HEK293T (cell line): Measurements from ENCODE around the gene RESF1.
A peak's percentile ranks its signal among the peaks of the same experiment; 100 is the strongest.

Experiments
- CTCF ChIA-PET: fragments of 350-600 bp; formaldehyde crosslinking; extraction: SDS; loops from one replicate; lab custom pipeline; 2021; ENCODE audit warnings: antibody characterized with exemption, inconsistent platforms; lab: Yijun Ruan, JAX
- POLR2A ChIA-PET: fragments of 350-600 bp; formaldehyde crosslinking; extraction: SDS; loops from one replicate; lab custom pipeline; 2020; ENCODE audit warnings: antibody characterized with exemption, inconsistent platforms; lab: Yijun Ruan, JAX
- DNase-seq: peaks from one replicate; pipeline ENCODE4 v3.0.0; 2012; ENCODE audit warnings: mixed read lengths; ENCODE audit errors: extremely low spot score
- ARNT ChIP-seq: fragments of 450-650 bp; IDR thresholded peaks from 2 replicates; pipeline ENCODE4 v1.6.1; 2017; ENCODE audit warnings: mild to moderate bottlenecking
- BHLHE40 ChIP-seq: fragments of 450-650 bp; IDR thresholded peaks from 2 replicates; pipeline ENCODE4 v1.6.1; 2016; ENCODE audit warnings: mild to moderate bottlenecking, moderate library complexity, borderline replicate concordance
- CTBP1 ChIP-seq: fragments of 450-650 bp; IDR thresholded peaks from 2 replicates; pipeline ENCODE4 v1.6.1; 2016; ENCODE audit warnings: borderline replicate concordance
- ELF4 ChIP-seq: fragments of 450-650 bp; IDR thresholded peaks from 2 replicates; pipeline ENCODE4 v1.6.1; 2017; ENCODE audit warnings: antibody characterized with exemption
- FOXA1 ChIP-seq: fragments of 450-650 bp; IDR thresholded peaks from 2 replicates; pipeline ENCODE4 v1.6.1; 2016; ENCODE audit warnings: mild to moderate bottlenecking
- FOXK2 ChIP-seq: fragments of 450-650 bp; IDR thresholded peaks from 2 replicates; pipeline ENCODE4 v1.6.1; 2016; ENCODE audit warnings: mild to moderate bottlenecking
- FOXM1 ChIP-seq: fragments of 450-650 bp; IDR thresholded peaks from 2 replicates; pipeline ENCODE4 v1.6.1; 2017; ENCODE audit warnings: mild to moderate bottlenecking, borderline replicate concordance
- HDGF ChIP-seq: fragments of 450-650 bp; IDR thresholded peaks from 2 replicates; pipeline ENCODE4 v1.6.1; 2017; ENCODE audit warnings: antibody characterized with exemption, borderline replicate concordance
- L3MBTL2 ChIP-seq: fragments of 450-650 bp; conservative IDR thresholded peaks from 2 replicates; pipeline ENCODE4 v1.6.1; 2016; ENCODE audit warnings: mild to moderate bottlenecking
- LEF1 ChIP-seq: fragments of 450-650 bp; IDR thresholded peaks from 2 replicates; pipeline ENCODE4 v1.6.1; 2017; ENCODE audit warnings: mild to moderate bottlenecking, borderline replicate concordance
- NFRKB ChIP-seq: fragments of 450-650 bp; IDR thresholded peaks from 2 replicates; pipeline ENCODE4 v1.6.1; 2016; ENCODE audit warnings: mild to moderate bottlenecking, moderate library complexity
- SP1 ChIP-seq: fragments of 450-650 bp; IDR thresholded peaks from 2 replicates; pipeline ENCODE4 v1.6.1; 2017
- SUZ12 ChIP-seq: fragments of 450-650 bp; IDR thresholded peaks from 2 replicates; pipeline ENCODE4 v1.6.1; 2016; ENCODE audit warnings: mild to moderate bottlenecking
- TARDBP ChIP-seq: fragments of 450-650 bp; IDR thresholded peaks from 2 replicates; pipeline ENCODE4 v1.6.1; 2016
- ZNF384 ChIP-seq: fragments of 450-650 bp; IDR thresholded peaks from 2 replicates; pipeline ENCODE4 v1.6.1; 2016
- TF ChIP-seq, protein P1 (sequence below): fragments of 450-650 bp; IDR thresholded peaks from 2 replicates; pipeline ENCODE4 v1.6.1; 2016

The RESF1 gene, protein sequence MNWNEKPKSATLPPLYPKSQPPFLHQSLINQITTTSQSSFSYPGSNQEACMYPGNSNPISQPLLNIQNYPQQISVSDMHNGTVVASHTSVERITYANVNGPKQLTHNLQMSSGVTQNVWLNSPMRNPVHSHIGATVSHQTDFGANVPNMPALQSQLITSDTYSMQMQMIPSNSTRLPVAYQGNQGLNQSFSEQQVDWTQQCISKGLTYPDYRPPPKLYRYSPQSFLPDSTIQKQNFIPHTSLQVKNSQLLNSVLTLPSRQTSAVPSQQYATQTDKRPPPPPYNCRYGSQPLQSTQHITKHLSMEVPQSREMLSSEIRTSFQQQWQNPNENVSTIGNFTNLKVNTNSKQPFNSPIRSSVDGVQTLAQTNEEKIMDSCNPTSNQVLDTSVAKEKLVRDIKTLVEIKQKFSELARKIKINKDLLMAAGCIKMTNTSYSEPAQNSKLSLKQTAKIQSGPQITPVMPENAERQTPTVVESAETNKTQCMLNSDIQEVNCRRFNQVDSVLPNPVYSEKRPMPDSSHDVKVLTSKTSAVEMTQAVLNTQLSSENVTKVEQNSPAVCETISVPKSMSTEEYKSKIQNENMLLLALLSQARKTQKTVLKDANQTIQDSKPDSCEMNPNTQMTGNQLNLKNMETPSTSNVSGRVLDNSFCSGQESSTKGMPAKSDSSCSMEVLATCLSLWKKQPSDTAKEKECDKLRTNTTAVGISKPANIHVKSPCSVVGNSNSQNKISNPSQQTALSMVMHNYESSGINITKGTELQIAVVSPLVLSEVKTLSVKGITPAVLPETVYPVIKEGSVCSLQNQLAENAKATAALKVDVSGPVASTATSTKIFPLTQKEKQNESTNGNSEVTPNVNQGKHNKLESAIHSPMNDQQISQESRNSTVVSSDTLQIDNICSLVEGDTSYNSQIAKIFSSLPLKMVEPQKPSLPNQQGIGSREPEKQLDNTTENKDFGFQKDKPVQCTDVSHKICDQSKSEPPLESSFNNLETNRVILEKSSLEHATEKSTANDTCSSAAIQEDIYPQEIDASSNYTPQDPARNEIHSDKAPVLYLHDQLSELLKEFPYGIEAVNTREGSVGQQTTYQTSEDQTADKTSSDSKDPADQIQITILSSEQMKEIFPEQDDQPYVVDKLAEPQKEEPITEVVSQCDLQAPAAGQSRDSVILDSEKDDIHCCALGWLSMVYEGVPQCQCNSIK (N-terminal part only)

GRCh38 chr12:31959161-31959700 is at the start of gene RESF1:
TSS of gene RESF1 (plus strand) at chr12:31959415. CDS start at chr12:31980956, 21,541 bp downstream.
- peak; percentile 88 for DNase-seq
- ChIA-PET POLR2A (interaction anchor here (1.3 to 1.5 kb wide), 2 partner anchors 80 to 300 kb away, joined by 3 to 5 read pairs; partner anchors contain the start of gene ETFBKMT), CTCF (no interaction called here)
- 0 out of 2 replicates have a peak, but pooled peaks have one; percentile 56 for TF ChIP-seq FOXM1
- no peak for TF ChIP-seq TARDBP

DNA sequence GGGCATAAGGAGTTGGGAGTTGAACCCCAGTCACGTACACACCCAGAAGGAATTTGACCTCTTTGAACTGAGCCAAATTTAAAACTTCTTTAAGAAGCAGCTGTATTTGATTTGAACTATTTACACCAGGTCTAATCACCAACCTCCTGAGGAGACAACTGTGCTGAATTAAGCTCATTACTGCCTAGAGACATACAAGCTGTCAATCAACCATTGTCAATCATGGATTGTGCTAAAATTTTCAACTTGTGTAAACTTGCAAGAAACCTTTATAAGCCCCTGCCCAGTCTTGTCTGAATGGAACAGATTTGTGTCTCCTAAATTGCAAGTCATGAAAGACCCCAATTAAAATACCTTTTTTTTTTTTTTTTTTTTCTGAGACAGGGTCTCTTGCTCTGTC is 44.3 kb upstream of the RESF1 start:
- TF ChIP-seq, protein P1, sequence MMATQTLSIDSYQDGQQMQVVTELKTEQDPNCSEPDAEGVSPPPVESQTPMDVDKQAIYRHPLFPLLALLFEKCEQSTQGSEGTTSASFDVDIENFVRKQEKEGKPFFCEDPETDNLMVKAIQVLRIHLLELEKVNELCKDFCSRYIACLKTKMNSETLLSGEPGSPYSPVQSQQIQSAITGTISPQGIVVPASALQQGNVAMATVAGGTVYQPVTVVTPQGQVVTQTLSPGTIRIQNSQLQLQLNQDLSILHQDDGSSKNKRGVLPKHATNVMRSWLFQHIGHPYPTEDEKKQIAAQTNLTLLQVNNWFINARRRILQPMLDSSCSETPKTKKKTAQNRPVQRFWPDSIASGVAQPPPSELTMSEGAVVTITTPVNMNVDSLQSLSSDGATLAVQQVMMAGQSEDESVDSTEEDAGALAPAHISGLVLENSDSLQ, result peak; percentile 63
- TF ChIP-seq SUZ12, result no peak
- DNase-seq, result no peak
- CTCF ChIA-PET, result interaction anchor here (0.6 kb wide), 1 partner anchor 11 kb away, joined by 5 read pairs; no protein-coding TSS in a partner anchor
- POLR2A ChIA-PET, result no interaction called here

DNA sequence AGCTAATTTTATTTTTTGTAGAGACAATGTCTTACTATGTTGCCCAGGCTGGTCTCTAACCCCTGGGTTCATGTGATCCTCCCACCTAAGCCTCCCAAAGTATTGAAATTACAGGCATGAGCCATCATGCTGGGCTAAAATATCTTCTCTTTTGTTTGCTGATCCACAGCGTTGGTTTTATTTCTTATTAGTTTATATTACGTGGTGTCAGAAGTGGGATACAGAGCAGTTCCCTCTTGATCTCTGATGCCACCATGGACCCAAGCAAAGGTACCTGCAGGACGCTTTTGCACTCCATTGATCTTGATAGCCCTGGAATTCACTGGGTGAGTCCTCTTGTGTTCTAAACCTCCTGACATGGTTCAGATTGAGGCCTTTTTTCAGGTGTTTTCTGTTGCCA is 43.8 kb upstream of the RESF1 start:
- DNase-seq, result no peak
- ChIA-PET CTCF (interaction anchor here (0.6 kb wide), 1 partner anchor 12 kb away, joined by 5 read pairs; no protein-coding TSS in a partner anchor), POLR2A (no interaction called here)
- TF ChIP-seq ARNT (no peak), SP1 (no peak), BHLHE40 (no peak), ZNF384 (no peak), CTBP1 (no peak)

- TF ChIP-seq NFRKB (no peak), SUZ12 (no peak), FOXA1 (no peak), HDGF (no peak), FOXM1 (no peak), L3MBTL2 (no peak), ZNF384 (no peak), CTBP1 (no peak), ELF4 (no peak), SP1 (no peak), TARDBP (no peak), FOXK2 (no peak), BHLHE40 (no peak), LEF1 (no peak), ARNT (no peak)
- TF ChIP-seq, protein P1, result no peak
- DNase-seq, result no peak
- CTCF ChIA-PET, result no interaction called here
- POLR2A ChIA-PET, result no interaction called here
These were observed 36.7 kb upstream of the RESF1 start for GRCh38 chr12:31922341-31923062.

GRCh38 chr12:31923063-31923412 is 36.2 kb upstream of the RESF1 start:
- no peak for DNase-seq
- ChIA-PET POLR2A (no interaction called here), CTCF (no interaction called here)
- TF ChIP-seq ELF4, result no peak
- TF ChIP-seq HDGF, result no peak
- no peak for TF ChIP-seq FOXK2

- TF ChIP-seq CTBP1 (no peak), LEF1 (no peak), FOXA1 (no peak), ZNF384 (no peak), ARNT (no peak), FOXK2 (no peak), FOXM1 (no peak), BHLHE40 (no peak), ELF4 (no peak), NFRKB (no peak), HDGF (no peak), L3MBTL2 (no peak), TARDBP (no peak)
- TF ChIP-seq, protein P1, result no peak
- ChIA-PET POLR2A (no interaction called here), CTCF (no interaction called here)
- no peak for DNase-seq
These were observed 30.8 kb upstream of the RESF1 start for GRCh38 chr12:31928246-31929026.
